Neuronal stem cell (in vitro differentiated cells): ENCODE data around the gene LAMA2.

Experiments used
- DNase-seq: peaks from one replicate; pipeline ENCODE4 v3.0.0-alpha.2; 2013; ENCODE audit warnings: low spot score
- H2AFZ ChIP-seq: one replicate; pipeline ENCODE4 v1.6.1; 2013; ENCODE audit warnings: mild to moderate bottlenecking, low read length, inconsistent platforms
- H2AK5ac ChIP-seq: 2 replicates; pipeline ENCODE4 v1.6.1; 2013; ENCODE audit warnings: low read depth, mild to moderate bottlenecking, inconsistent platforms, low read length, moderate library complexity, mixed read lengths
- H2BK120ac ChIP-seq: 2 replicates; pipeline ENCODE4 v1.6.1; 2013; ENCODE audit warnings: low read depth, mild to moderate bottlenecking, inconsistent platforms, low read length, moderate library complexity, mixed read lengths
- H2BK12ac ChIP-seq: one replicate; pipeline ENCODE4 v1.6.1; 2013; ENCODE audit warnings: low read length, inconsistent platforms
- H2BK15ac ChIP-seq: 2 replicates; pipeline ENCODE4 v1.6.1; 2013; ENCODE audit warnings: mild to moderate bottlenecking, low read length, inconsistent platforms, mixed read lengths
- H2BK5ac ChIP-seq: one replicate; pipeline ENCODE4 v1.6.1; 2013; ENCODE audit warnings: inconsistent platforms, mild to moderate bottlenecking, low read length, moderate library complexity
- H3K14ac ChIP-seq: one replicate; pipeline ENCODE4 v1.6.1; 2013; ENCODE audit warnings: low read length, inconsistent platforms
- H3K18ac ChIP-seq: 2 replicates; pipeline ENCODE4 v1.6.1; 2013; ENCODE audit warnings: low read length, inconsistent platforms
- H3K23ac ChIP-seq: 2 replicates; pipeline ENCODE4 v1.6.1; 2013; ENCODE audit warnings: low read depth, mild to moderate bottlenecking, mixed read lengths, low read length, inconsistent platforms; ENCODE audit not compliant: poor library complexity
- H3K27ac ChIP-seq: replicated peaks from 3 replicates; pipeline ENCODE4 v1.5.1; 2013; ENCODE audit warnings: low read length, inconsistent platforms
- H3K27me3 ChIP-seq, 3 experiments: 2 replicates each; pipeline ENCODE4 v1.6.1; 2013; ENCODE audit warnings: low read length in 3 of 3, mild to moderate bottlenecking in 2 of 3, inconsistent platforms in 1 of 3, low read depth in 1 of 3, mixed read lengths in 1 of 3, moderate library complexity in 1 of 3; ENCODE audit not compliant: control insufficient read depth in 3 of 3, insufficient read depth in 3 of 3
- H3K36me3 ChIP-seq, 2 donors: replicated peaks in 1 of 2; 2 replicates each; pipeline ENCODE4 v1.6.1; 2013; ENCODE audit warnings: low read length in 2 of 2; ENCODE audit not compliant: control insufficient read depth in 2 of 2, insufficient read depth in 2 of 2
- H3K4ac ChIP-seq: 2 replicates; pipeline ENCODE4 v1.6.1; 2013; ENCODE audit warnings: inconsistent platforms, mild to moderate bottlenecking, low read length, moderate library complexity
- H3K4me1 ChIP-seq, 2 donors: 1 replicate in 1 of 2; 2 replicates in 1 of 2; pipeline ENCODE4 v1.6.1; 2013; ENCODE audit warnings: low read length in 2 of 2, low read depth in 1 of 2; ENCODE audit not compliant: control insufficient read depth in 2 of 2, insufficient read depth in 1 of 2
- H3K4me2 ChIP-seq: one replicate; pipeline ENCODE4 v1.6.1; 2013; ENCODE audit warnings: mild to moderate bottlenecking, low read length, inconsistent platforms; ENCODE audit not compliant: insufficient read depth, poor library complexity, severe bottlenecking
- H3K4me3 ChIP-seq, 2 donors: 2 replicates each; pipeline ENCODE4 v1.5.1; 2013; ENCODE audit warnings: low read length in 2 of 2, mild to moderate bottlenecking in 2 of 2, inconsistent platforms in 1 of 2, moderate library complexity in 1 of 2
- H3K79me1 ChIP-seq: one replicate; pipeline ENCODE4 v1.6.1; 2013; ENCODE audit warnings: low read depth, mild to moderate bottlenecking, inconsistent platforms, low read length, moderate library complexity
- H3K9ac ChIP-seq: one replicate; pipeline ENCODE4 v1.6.1; 2013; ENCODE audit warnings: mild to moderate bottlenecking, low read depth, low read length, inconsistent platforms; ENCODE audit not compliant: poor library complexity
- H3K9me3 ChIP-seq, 2 donors: replicated peaks in 1 of 2; 2 replicates each; pipeline versions ENCODE3 to v1.6.1; 2013; ENCODE audit warnings: low read length in 2 of 2, mild to moderate bottlenecking in 2 of 2, inconsistent platforms in 1 of 2, low read depth in 1 of 2, mixed read lengths in 1 of 2, moderate library complexity in 1 of 2; ENCODE audit not compliant: control insufficient read depth in 2 of 2, insufficient read depth in 1 of 2
- H4K8ac ChIP-seq: one replicate; pipeline ENCODE4 v1.6.1; 2013; ENCODE audit warnings: low read depth, mild to moderate bottlenecking, inconsistent platforms, low read length, moderate library complexity
- H4K91ac ChIP-seq: one replicate; pipeline ENCODE4 v1.6.1; 2013; ENCODE audit warnings: low read length, low read depth, mild to moderate bottlenecking, inconsistent platforms; ENCODE audit not compliant: poor library complexity
- WGBS, 2 donors: extraction: QIAGEN DNeasy Blood & Tissue Kit; methylation state at CpG; one replicate each; pipeline ENCODE4 v1.1.7; 2013; ENCODE audit warnings: missing lambda C conversion rate in 2 of 2, mixed read lengths in 1 of 2; ENCODE audit not compliant: insufficient read length in 2 of 2, insufficient replicate concordance in 1 of 2; ENCODE audit errors: extremely low coverage in 2 of 2; 5-methylcytosine and 5-hydroxymethylcytosine counted together

Gene LAMA2

GRCh38 chr6:128860782-128861181 is 22.2 kb upstream of the LAMA2 start:
- H3K36me3 ChIP-seq = no peaks in the 10 kb centered on the region
- no peak overlapping the region for H3K14ac ChIP-seq
- no peak for DNase-seq
- H3K4ac ChIP-seq = no peak overlapping the region
- H4K91ac ChIP-seq = no peak overlapping the region
- H3K23ac ChIP-seq = no peak overlapping the region
- no peak overlapping the region for H3K18ac ChIP-seq
- no peak overlapping the region for H3K27ac ChIP-seq
- H2BK12ac ChIP-seq = no peak overlapping the region
- no peak overlapping the region for H4K8ac ChIP-seq
- no peaks in the 10 kb centered on the region for H3K27me3 ChIP-seq
- no peak overlapping the region for H2AK5ac ChIP-seq
- H3K4me3 ChIP-seq = no peak overlapping the region
- no peaks in the 10 kb centered on the region for H3K79me1 ChIP-seq
- H2BK15ac ChIP-seq = no peak overlapping the region
- no peak overlapping the region for H2AFZ ChIP-seq
- no peak overlapping the region for H2BK120ac ChIP-seq
- no peaks in the 10 kb centered on the region for H3K4me1 ChIP-seq
- no peak overlapping the region for H3K4me2 ChIP-seq
- no peaks in the 10 kb centered on the region for H3K9me3 ChIP-seq
- H3K9ac ChIP-seq = no peak overlapping the region
- H2BK5ac ChIP-seq = no peak overlapping the region
- no CpG with 5 or more reads among the region's 1 CpG for WGBS, 2 donors

- peak overlapping the region; percentile 17 for H2AFZ ChIP-seq
- H3K4me1 ChIP-seq = no peaks in the 10 kb centered on the region
- no peak overlapping the region for H3K23ac ChIP-seq
- no peak overlapping the region for H2BK15ac ChIP-seq
- H3K4ac ChIP-seq = no peak overlapping the region
- H2BK5ac ChIP-seq = no peak overlapping the region
- H3K9ac ChIP-seq = no peak overlapping the region
- H3K4me2 ChIP-seq = no peak overlapping the region
- H3K79me1 ChIP-seq = no peaks in the 10 kb centered on the region
- H2AK5ac ChIP-seq = no peak overlapping the region
- H3K36me3 ChIP-seq = no peaks in the 10 kb centered on the region
- H3K27me3 ChIP-seq = no peaks in the 10 kb centered on the region
- H3K27ac ChIP-seq = no peak overlapping the region
- no peak overlapping the region for H3K14ac ChIP-seq
- no peak overlapping the region for H3K4me3 ChIP-seq
- H3K9me3 ChIP-seq = no peaks in the 10 kb centered on the region
- no peak for DNase-seq
- no peak overlapping the region for H3K18ac ChIP-seq
- no peak overlapping the region for H4K8ac ChIP-seq
- H2BK120ac ChIP-seq = no peak overlapping the region
- no peak overlapping the region for H2BK12ac ChIP-seq
- no peak overlapping the region for H4K91ac ChIP-seq
Observed at GRCh38 chr6:128863983-128864382, 19.0 kb upstream of the LAMA2 start.

DNA sequence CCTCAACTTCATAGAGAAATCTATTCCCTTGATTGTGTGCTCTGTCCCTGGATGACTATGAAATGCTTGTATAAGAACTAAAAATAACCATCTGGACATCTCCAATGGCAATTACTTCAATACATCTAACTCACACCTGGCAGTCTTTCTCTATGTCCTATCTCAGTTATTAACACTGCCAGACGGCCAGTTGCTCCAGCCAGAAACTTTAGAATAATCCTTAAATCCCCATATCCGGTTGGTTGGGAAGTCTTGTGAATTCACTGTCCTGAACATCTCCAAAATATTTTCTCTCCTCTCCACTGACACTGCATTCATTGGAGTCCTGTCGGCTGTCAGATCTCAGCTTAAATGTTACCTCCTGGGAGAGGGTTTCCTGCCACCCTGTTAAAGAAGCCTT is 12.2 kb upstream of the LAMA2 start:
- Histone ChIP-seq H2BK15ac (no peak overlapping the region), H3K18ac (no peak overlapping the region), H3K14ac (no peak overlapping the region), H3K4me3 (no peak overlapping the region), H2BK12ac (no peak overlapping the region), H3K9ac (no peak overlapping the region), H3K36me3 (no peaks in the 10 kb centered on the region), H2BK120ac (no peak overlapping the region), H2BK5ac (no peak overlapping the region), H4K8ac (no peak overlapping the region), H3K23ac (no peak overlapping the region), H3K9me3 (no peaks in the 10 kb centered on the region), H4K91ac (no peak overlapping the region), H3K4me2 (no peak overlapping the region), H3K27ac (no peak overlapping the region), H2AK5ac (no peak overlapping the region), H3K4me1 (no peaks in the 10 kb centered on the region), H2AFZ (no peak overlapping the region), H3K79me1 (no peaks in the 10 kb centered on the region), H3K4ac (no peak overlapping the region), H3K27me3 (no peaks in the 10 kb centered on the region)
- WGBS, 2 donors = no CpG with 5 or more reads among the region's 3 CpGs
- no peak for DNase-seq

GRCh38 chr6:128874863-128875262 is 8.1 kb upstream of the LAMA2 start:
- Histone ChIP-seq H2AK5ac (no peak overlapping the region), H3K9ac (no peak overlapping the region)

More at GRCh38 chr6:128874863-128875262, 8.1 kb upstream of the LAMA2 start:
- no peak overlapping the region for H3K18ac ChIP-seq
- H3K27me3 ChIP-seq = no peaks in the 10 kb centered on the region
- no peak overlapping the region for H2BK12ac ChIP-seq
- no peak overlapping the region for H4K8ac ChIP-seq
- no peak overlapping the region for H2BK5ac ChIP-seq
- H2BK15ac ChIP-seq = no peak overlapping the region
- H3K4me1 ChIP-seq = no peaks in the 10 kb centered on the region
- no peaks in the 10 kb centered on the region for H3K79me1 ChIP-seq
- no peak overlapping the region for H3K14ac ChIP-seq
- no peak overlapping the region for H3K23ac ChIP-seq
- no peak overlapping the region for H3K4me3 ChIP-seq
- no peak overlapping the region for H3K27ac ChIP-seq
- no peak overlapping the region for H3K4me2 ChIP-seq
- no peak overlapping the region for H4K91ac ChIP-seq
- no peak for DNase-seq
- H3K4ac ChIP-seq = no peak overlapping the region
- no peaks in the 10 kb centered on the region for H3K9me3 ChIP-seq
- no peak overlapping the region for H2AFZ ChIP-seq
- no peaks in the 10 kb centered on the region for H3K36me3 ChIP-seq
- H2BK120ac ChIP-seq = no peak overlapping the region
